GM10266 (cell line): ENCODE data around the gene ZNF532.

Experiments
- DNase-seq: peaks from one replicate; pipeline ENCODE4 v3.0.0; 2012; ENCODE audit errors: extremely low spot score
- TF ChIP-seq, protein P1 (sequence below): IDR thresholded peaks from 2 replicates; pipeline ENCODE4 v1.5.1; 2012; ENCODE audit warnings: mild to moderate bottlenecking, low read depth; ENCODE audit not compliant: control insufficient read depth, insufficient read depth; ENCODE audit errors: missing control alignments

Gene ZNF532

DNA sequence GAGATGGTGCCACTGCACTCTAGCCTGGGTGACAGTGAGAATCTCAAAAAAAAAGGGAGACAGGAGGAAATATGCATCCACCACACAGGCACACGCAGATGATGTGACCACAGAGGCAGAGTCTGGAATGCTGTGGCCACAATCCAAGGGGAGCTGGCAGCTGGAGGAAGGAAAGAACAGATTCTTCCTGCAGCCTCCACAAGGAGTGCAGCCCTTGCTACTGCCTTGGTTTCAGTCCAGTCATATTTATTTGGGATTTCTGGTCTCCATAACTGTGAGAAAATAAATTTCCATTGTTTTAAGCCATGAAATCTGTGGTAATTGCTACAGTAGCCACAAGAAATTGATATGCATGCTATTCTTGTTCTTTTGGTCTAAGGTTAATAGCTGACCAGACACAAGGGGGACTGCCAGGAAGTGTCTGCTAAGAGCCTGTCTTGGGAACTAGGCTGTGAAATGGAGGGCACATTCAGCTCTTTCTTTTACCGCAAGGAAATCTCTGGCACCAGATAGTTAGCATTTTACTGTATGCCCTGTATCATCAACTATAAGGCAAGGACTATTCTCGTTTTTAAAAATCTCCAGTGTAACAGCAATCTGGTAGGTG is 141.9 kb downstream of the ZNF532 start:
- DNase-seq: no peak
- TF ChIP-seq, protein P1, sequence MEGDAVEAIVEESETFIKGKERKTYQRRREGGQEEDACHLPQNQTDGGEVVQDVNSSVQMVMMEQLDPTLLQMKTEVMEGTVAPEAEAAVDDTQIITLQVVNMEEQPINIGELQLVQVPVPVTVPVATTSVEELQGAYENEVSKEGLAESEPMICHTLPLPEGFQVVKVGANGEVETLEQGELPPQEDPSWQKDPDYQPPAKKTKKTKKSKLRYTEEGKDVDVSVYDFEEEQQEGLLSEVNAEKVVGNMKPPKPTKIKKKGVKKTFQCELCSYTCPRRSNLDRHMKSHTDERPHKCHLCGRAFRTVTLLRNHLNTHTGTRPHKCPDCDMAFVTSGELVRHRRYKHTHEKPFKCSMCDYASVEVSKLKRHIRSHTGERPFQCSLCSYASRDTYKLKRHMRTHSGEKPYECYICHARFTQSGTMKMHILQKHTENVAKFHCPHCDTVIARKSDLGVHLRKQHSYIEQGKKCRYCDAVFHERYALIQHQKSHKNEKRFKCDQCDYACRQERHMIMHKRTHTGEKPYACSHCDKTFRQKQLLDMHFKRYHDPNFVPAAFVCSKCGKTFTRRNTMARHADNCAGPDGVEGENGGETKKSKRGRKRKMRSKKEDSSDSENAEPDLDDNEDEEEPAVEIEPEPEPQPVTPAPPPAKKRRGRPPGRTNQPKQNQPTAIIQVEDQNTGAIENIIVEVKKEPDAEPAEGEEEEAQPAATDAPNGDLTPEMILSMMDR: no peak

DNA sequence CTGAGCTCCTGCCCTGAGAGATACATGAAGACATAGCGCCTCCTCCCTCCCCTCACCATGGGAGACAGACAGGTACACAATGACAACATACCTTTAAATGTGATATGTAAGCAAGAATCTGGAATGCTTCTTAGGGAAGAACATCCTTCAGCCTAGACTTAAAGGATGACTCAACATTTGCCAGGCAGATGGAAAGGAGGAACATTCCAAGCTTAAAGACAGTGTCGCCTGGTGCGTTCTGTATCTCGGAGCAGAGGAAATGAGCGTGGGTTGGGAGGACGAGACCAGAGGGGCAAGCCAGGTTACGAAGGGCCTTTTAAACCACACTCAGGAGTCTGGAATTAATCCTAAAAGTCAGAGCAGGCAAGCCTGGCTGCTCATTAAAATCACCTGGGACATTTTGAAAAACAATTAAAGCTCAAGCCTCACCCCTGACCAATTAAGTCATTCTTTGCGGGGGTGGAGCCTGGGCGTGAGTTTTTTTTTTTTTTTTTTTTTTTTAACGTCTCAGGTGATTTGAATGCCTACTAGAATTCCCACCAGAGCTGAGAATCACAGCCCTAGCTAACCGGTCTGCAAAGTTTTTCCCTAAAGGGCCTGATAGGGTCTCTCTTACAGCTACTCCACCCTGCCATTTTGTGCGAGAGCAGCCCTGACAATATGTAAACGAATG is 143.8 kb downstream of the ZNF532 start:
- TF ChIP-seq, protein P1: no peak
- DNase-seq: no peak

GRCh38 chr18:59009846-59010245 is 145.2 kb downstream of the ZNF532 start:
- TF ChIP-seq, protein P1: no peak
- no peak for DNase-seq

DNA sequence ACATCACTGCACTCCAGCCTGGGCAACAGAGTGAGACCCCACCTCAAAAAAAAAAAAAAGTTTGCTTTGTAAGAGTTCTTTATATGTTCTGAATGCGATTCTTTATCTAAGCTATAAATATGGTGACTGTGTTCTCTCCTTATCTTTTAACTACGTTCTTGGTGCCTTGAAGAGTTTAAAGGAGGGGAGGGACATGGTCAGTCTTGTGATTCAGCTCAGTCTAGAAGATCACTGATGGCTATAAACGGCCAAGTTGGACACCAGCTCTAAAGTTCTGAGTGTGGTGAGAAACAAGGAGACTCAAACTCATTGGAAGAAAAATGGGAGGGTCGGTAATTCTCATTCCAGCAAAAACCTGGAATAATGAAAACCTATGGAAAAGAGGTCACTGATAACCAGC is 146.6 kb downstream of the ZNF532 start:
- TF ChIP-seq, protein P1: no peak
- no peak for DNase-seq

DNA sequence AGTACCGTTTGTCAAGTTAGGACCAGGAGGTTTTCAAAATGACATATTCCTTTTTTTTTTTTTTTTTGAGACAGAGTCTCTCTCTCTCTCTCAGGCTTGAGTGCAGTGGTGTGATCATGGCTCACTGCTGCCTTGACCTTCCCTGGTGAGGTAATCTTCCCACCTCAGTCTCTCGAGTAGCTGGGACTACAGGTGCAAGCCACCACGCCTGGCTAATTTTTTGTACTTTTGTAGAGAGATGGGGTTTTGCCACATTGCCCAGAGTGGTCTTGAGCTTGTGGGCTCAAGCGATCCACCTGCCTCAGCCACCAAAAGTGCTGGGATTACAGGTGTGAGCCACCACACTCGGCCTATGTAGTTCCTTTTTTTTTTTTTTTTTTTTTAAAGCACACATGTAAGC is 147.1 kb downstream of the ZNF532 start:
- DNase-seq: no peak
- TF ChIP-seq, protein P1: no peak

DNA sequence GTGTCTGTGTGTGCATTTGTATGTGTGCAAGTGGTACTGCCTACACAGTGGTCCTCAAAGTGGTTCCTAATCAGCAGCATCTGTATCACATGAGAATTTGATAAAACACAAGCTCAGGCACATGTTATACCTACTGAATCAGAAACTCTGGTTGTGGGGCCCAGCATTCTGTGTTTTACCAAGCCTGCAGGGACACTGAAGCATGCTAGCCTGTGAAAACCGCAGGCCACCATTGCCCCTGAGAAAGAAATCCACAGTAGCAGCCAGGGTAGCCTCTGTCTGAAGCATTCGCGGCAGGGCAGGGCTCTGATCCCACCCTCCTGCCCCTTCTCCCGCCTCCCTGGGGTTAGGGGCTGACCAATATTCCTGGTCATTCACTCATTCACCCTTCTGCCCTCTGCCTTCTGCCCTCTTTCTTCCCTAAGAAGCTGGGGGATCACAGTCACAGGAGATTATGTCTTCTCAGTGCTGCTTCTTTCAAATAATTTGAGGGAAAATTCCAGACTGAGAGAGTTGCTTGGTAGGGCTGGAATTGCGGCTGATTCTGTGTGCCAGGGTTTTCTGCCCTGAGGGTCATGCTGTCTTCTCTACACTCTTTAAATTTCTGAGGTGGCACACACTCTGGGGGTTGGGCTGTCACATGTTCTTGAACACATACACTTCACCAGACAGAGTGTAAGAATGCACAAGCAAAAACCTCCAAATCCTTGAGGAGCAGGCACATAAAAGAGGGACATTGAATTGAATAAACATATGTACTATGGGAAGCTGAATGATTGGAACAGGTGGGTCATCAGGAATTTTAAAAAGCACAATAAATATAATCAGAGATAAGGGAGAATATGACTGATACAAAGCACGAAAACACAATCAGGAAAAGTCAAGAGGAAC is 148.4 kb downstream of the ZNF532 start:
- TF ChIP-seq, protein P1: no peak
- DNase-seq: no peak
